OCI-LY1 (cell line): Measurements from ENCODE around the gene FAM107B.

Experiments
- H2AFZ ChIP-seq: fragments of 200-600 bp; sonication (generic), shearing (Covaris generic); 2 replicates; pipeline ENCODE4 v1.6.0; 2014; ENCODE audit warnings: antibody characterized with exemption, mild to moderate bottlenecking, low read length
- H3F3A ChIP-seq: fragments of 200-600 bp; sonication (generic), shearing (Covaris generic); 2 replicates; pipeline ENCODE4 v1.6.0; 2014; ENCODE audit warnings: mild to moderate bottlenecking, antibody characterized with exemption, low read length, moderate library complexity; ENCODE audit not compliant: insufficient read depth
- H3K27ac ChIP-seq: fragments of 200-600 bp; sonication (generic); 2 replicates; pipeline ENCODE4 v1.5.1; 2014; ENCODE audit warnings: low read length, mixed run types, mild to moderate bottlenecking, low read depth; ENCODE audit not compliant: poor library complexity, severe bottlenecking
- H3K27me3 ChIP-seq: fragments of 200-600 bp; sonication (generic); 2 replicates; pipeline ENCODE4 v1.6.0; 2014; ENCODE audit warnings: antibody characterized with exemption, mild to moderate bottlenecking, low read length, moderate library complexity; ENCODE audit not compliant: insufficient read depth
- H3K36me3 ChIP-seq: fragments of 200-600 bp; sonication (generic); 2 replicates; pipeline ENCODE4 v1.6.1; 2014; ENCODE audit warnings: mild to moderate bottlenecking, antibody characterized with exemption, low read length, moderate library complexity, mixed read lengths; ENCODE audit not compliant: insufficient read depth
- H3K4me1 ChIP-seq: fragments of 200-600 bp; sonication (generic); 2 replicates; pipeline ENCODE4 v1.5.1; 2014; ENCODE audit warnings: mild to moderate bottlenecking, low read length, moderate library complexity; ENCODE audit not compliant: insufficient read depth, severe bottlenecking
- H3K4me2 ChIP-seq: fragments of 200-600 bp; sonication (generic), shearing (Covaris generic); 2 replicates; pipeline ENCODE4 v1.6.1; 2014; ENCODE audit warnings: low read length
- H3K4me3 ChIP-seq: fragments of 200-600 bp; sonication (generic); 2 replicates; pipeline ENCODE4 v1.5.1; 2014; ENCODE audit warnings: low read length, low read depth, mild to moderate bottlenecking, mixed read lengths; ENCODE audit not compliant: poor library complexity, severe bottlenecking
- H3K79me2 ChIP-seq: fragments of 200-600 bp; shearing (Covaris generic); 2 replicates; pipeline ENCODE4 v1.6.1; 2016; ENCODE audit warnings: mixed run types, low read length, mixed read lengths; ENCODE audit not compliant: insufficient read depth
- H3K9ac ChIP-seq: fragments of 200-600 bp; sonication (generic), shearing (Covaris generic); 2 replicates; pipeline ENCODE4 v1.6.1; 2014; ENCODE audit warnings: mild to moderate bottlenecking, low read length, mixed read lengths
- H3K9me2 ChIP-seq: fragments of 200-600 bp; sonication (generic), shearing (Covaris generic); 2 replicates; pipeline ENCODE4 v1.6.1; 2014; ENCODE audit warnings: low read depth, mild to moderate bottlenecking, low read length, mixed read lengths
- H3K9me3 ChIP-seq: fragments of 200-600 bp; shearing (Covaris generic); 2 replicates; pipeline ENCODE4 v1.6.1; 2014; ENCODE audit warnings: low read length, mixed read lengths
- H4K20me1 ChIP-seq: fragments of 200-600 bp; sonication (generic), shearing (Covaris generic); 2 replicates; pipeline ENCODE4 v1.6.0; 2016; ENCODE audit warnings: mild to moderate bottlenecking, low read length; ENCODE audit not compliant: insufficient read depth
- EZH2 ChIP-seq: fragments of 200-600 bp; sonication (generic), shearing (Covaris generic); IDR thresholded peaks from 2 replicates; pipeline ENCODE4 v1.8.0; 2017; ENCODE audit warnings: borderline replicate concordance, mixed run types, mild to moderate bottlenecking, antibody characterized with exemption, low read length, moderate library complexity, mixed read lengths
- TF ChIP-seq, protein P1 (sequence below): fragments of 200-600 bp; sonication (generic), shearing (Covaris generic); IDR thresholded peaks from 2 replicates; pipeline ENCODE4 v1.5.1; 2017; ENCODE audit warnings: mild to moderate bottlenecking, antibody characterized with exemption, low read length, moderate library complexity, mixed read lengths

The FAM107B gene

DNA sequence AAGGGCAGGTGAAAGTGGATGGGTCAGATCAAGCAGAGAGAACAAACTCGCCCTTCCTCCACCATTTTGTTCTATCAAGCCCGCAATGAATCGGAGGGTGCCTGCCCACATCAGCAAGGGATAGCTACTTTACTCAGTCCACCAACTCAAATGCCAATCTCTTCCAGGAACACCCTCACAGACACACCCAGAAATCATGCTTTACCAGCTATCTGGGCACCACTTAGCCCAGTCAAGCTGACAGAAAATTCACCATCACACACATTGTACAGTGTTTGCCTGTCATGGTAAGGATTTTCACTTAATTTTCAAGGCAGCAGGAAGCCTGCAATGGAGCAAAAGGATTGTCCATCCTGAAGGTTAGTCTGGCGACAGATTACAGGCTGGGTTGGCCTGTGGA, 75.2 kb downstream of the FAM107B start:
- no peaks in the 10 kb centered on the region for H3K27me3 ChIP-seq
- H3K9me3 ChIP-seq: no peaks in the 10 kb centered on the region
- TF ChIP-seq EZH2: no peak
- TF ChIP-seq, protein P1, sequence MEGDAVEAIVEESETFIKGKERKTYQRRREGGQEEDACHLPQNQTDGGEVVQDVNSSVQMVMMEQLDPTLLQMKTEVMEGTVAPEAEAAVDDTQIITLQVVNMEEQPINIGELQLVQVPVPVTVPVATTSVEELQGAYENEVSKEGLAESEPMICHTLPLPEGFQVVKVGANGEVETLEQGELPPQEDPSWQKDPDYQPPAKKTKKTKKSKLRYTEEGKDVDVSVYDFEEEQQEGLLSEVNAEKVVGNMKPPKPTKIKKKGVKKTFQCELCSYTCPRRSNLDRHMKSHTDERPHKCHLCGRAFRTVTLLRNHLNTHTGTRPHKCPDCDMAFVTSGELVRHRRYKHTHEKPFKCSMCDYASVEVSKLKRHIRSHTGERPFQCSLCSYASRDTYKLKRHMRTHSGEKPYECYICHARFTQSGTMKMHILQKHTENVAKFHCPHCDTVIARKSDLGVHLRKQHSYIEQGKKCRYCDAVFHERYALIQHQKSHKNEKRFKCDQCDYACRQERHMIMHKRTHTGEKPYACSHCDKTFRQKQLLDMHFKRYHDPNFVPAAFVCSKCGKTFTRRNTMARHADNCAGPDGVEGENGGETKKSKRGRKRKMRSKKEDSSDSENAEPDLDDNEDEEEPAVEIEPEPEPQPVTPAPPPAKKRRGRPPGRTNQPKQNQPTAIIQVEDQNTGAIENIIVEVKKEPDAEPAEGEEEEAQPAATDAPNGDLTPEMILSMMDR: no peak
- no peak overlapping the region for H3K4me3 ChIP-seq
- H3K4me2 ChIP-seq: no peak overlapping the region
- H3K79me2 ChIP-seq: no peaks in the 10 kb centered on the region
- H3K4me1 ChIP-seq: no peaks in the 10 kb centered on the region
- no peaks in the 10 kb centered on the region for H3K9me2 ChIP-seq
- H3K27ac ChIP-seq: no peak overlapping the region
- H3F3A ChIP-seq: no peaks in the 10 kb centered on the region
- H3K9ac ChIP-seq: no peak overlapping the region
- H3K36me3 ChIP-seq: no peaks in the 10 kb centered on the region; the same call in 1 of the 2 replicates
- H2AFZ ChIP-seq: no peak overlapping the region
- no peaks in the 10 kb centered on the region for H4K20me1 ChIP-seq

DNA sequence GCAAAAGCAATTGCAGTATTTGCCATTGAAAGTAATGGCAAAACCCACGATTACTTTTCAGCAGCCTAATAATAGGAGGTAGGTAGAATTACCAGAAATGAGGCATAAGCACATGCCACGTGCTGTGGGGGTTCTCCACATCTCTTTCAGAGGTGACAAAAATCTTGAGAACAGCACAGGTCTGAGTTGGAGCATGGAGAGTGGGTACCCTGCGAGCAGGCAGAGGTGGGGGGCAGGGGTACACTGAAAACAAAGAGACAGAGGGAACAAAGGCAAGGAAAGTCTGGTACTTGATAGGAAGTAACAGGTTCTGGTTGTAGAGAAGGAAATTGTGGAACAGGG, 75.9 kb downstream of the FAM107B start:
- Histone ChIP-seq H2AFZ (no peak overlapping the region), H4K20me1 (no peaks in the 10 kb centered on the region), H3F3A (no peaks in the 10 kb centered on the region), H3K4me3 (no peak overlapping the region), H3K9ac (no peak overlapping the region), H3K36me3 (no peaks in the 10 kb centered on the region; the same call in 1 of the 2 replicates), H3K9me3 (no peaks in the 10 kb centered on the region), H3K9me2 (no peaks in the 10 kb centered on the region), H3K4me2 (no peak overlapping the region), H3K4me1 (no peaks in the 10 kb centered on the region), H3K27ac (no peak overlapping the region), H3K79me2 (no peaks in the 10 kb centered on the region), H3K27me3 (no peaks in the 10 kb centered on the region)
- TF ChIP-seq, protein P1: no peak

DNA sequence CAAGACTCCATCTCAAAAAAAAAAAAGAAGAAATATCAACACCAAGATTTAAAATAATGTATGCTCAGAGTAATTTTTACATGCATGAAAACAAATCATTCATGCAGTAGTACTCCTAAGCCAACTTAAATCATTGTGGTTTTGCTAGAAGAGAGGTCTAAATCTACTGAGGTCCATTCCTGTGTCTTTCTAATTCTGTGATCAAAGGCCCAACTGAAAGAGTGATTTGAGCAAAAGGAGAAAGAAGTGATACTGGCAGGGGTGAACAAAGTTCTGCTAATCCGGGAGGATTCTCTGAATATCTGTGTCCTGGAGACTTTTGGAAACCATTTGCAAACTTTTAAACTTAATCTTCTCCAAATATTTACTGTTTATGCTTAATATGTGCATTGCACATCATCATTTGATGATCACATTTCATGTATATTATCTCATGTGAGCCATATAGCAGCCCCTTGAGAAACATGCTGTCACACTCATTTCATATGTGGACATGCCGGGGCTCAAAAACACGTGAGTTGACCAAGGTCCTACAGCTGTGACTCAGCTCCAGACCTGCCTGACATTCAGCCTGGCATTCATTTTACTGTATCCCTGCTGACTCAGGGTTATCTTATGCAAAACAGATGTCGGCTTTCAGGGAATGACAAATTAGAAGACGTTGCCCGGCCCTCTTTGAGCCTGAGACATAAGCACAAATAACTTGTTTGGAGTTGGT, 76.4 kb downstream of the FAM107B start:
- Histone ChIP-seq H3K27me3 (no peaks in the 10 kb centered on the region), H3K9me2 (no peaks in the 10 kb centered on the region), H3K4me2 (no peak overlapping the region), H3K4me3 (no peak overlapping the region), H3K27ac (no peak overlapping the region), H3F3A (no peaks in the 10 kb centered on the region), H3K4me1 (no peaks in the 10 kb centered on the region), H3K79me2 (no peaks in the 10 kb centered on the region), H3K36me3 (no peaks in the 10 kb centered on the region; the same call in 1 of the 2 replicates), H3K9me3 (no peaks in the 10 kb centered on the region), H2AFZ (no peak overlapping the region), H3K9ac (no peak overlapping the region), H4K20me1 (no peaks in the 10 kb centered on the region)
- no peak for TF ChIP-seq EZH2
- TF ChIP-seq, protein P1: no peak
